Measurements from ENCODE around the gene G2E3.

G2E3 gene

DNA sequence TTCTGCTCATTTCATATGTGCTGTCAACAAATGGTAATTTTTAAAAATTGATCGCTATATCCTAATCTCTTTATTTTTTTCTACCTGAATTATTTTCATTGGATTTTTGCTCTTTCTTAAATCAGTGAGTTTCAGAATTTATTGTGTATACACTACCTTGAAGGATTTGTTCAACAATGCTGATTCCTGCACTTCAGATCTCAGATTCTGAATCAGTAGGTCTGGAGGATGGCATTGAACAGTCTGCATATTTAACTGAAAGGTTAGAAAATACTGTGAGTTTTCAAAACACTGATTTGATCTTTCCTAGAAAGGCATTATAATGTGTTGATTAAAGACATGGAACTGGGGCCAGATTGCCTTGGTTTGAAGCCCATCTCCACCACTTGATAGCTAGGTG is 1.6 kb downstream of the G2E3 start:
- no peak for DNase-seq (ENCODE audit: low read depth)
- TF ChIP-seq, protein P1, sequence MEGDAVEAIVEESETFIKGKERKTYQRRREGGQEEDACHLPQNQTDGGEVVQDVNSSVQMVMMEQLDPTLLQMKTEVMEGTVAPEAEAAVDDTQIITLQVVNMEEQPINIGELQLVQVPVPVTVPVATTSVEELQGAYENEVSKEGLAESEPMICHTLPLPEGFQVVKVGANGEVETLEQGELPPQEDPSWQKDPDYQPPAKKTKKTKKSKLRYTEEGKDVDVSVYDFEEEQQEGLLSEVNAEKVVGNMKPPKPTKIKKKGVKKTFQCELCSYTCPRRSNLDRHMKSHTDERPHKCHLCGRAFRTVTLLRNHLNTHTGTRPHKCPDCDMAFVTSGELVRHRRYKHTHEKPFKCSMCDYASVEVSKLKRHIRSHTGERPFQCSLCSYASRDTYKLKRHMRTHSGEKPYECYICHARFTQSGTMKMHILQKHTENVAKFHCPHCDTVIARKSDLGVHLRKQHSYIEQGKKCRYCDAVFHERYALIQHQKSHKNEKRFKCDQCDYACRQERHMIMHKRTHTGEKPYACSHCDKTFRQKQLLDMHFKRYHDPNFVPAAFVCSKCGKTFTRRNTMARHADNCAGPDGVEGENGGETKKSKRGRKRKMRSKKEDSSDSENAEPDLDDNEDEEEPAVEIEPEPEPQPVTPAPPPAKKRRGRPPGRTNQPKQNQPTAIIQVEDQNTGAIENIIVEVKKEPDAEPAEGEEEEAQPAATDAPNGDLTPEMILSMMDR (IDR thresholded peaks at IDR 0.05; ENCODE audit: low read length, missing control alignments): no peak
- H3K4me3 ChIP-seq (replicated peaks; ENCODE audit: low read depth, low read length): peak overlapping the region; percentile 93

DNA sequence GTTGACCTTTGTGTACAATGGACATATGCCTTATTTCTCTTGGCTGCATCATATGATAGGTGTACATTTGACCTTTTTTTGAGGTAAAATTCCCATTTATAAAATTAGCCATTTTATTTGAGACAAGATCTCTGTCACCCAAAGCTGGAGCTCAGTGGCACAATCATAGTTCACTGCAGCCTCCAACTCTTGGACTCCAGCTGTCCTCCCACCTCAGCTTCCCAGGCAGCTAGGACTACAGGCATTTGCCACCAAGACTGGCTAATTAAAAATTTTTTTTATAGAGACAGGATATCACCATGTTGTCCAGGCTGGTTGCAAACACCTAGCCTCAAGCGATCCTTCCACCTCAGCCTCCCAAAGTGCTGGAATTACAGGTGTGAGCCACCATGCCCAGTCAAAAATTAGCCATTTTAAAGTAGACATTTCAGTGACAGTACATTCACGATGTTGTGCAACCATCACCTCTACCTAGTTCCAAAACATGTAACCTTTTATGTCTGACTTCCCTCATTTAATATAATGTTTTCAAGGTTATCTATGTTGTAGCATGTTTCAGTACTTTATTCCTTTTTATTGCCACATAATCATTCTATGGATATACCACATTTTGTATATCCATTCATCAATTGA is 5.4 kb downstream of the G2E3 start:
- TF ChIP-seq, protein P1 (IDR thresholded peaks at IDR 0.05; ENCODE audit: low read length, missing control alignments): no peak
- no peak overlapping the region for H3K4me3 ChIP-seq (replicated peaks; ENCODE audit: low read depth, low read length)
- DNase-seq (ENCODE audit: low read depth): no peak

DNA sequence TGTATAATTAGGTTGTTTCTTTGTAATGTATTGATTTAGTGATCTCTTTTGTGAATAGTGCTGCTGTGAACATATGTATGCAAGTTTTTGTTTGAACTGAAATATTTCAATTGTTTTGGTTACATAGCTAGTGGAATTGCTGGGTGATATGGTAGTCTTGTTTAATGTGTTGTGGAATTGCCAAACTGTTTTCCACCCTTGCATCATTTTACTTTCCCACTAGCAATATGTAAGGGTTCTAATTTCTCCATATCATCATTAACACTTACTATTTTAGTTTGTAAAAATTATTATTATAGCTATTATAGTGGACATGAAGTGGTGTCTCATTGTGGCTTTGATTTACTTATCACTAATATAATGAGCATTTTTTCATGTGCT is 5.9 kb downstream of the G2E3 start:
- TF ChIP-seq, protein P1 (IDR thresholded peaks at IDR 0.05; ENCODE audit: low read length, missing control alignments): no peak
- DNase-seq (ENCODE audit: low read depth): no peak
- H3K4me3 ChIP-seq (replicated peaks; ENCODE audit: low read depth, low read length): no peak overlapping the region

DNA sequence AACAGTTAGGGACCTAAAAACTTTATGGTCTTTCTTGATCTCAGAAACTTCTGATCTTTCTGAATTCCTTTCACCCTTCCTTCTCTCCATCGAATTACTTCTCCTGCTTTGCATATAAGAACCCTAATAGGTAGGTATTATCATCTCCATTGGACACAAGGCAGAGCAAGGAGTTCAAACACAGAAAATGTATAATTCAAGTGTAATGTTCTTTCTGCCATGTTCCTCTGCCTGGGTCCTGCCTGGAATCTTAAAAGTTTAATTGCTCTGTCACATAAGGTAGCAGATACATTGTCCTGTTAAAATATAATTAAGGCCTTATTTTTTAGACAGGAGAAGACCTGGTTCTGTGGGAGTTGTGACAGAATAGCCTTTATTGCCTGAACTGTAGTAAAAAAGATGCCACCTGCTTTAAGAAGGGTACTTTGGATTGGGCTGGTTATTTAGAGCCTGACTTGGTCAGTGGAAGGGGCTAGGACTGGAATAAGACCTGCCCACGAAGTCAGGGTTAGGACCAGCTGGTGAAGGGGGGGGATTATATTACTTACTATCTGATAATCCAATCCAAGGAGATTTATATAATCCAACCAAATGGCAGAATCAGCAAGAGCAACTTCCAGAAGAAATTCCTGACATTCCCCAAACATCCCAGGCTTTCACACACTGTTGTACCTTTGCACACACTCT is 10.4 kb downstream of the G2E3 start:
- peak; percentile 24 for DNase-seq (ENCODE audit: low read depth)
- TF ChIP-seq, protein P1 (IDR thresholded peaks at IDR 0.05; ENCODE audit: low read length, missing control alignments): no peak
- no peak overlapping the region for H3K4me3 ChIP-seq (replicated peaks; ENCODE audit: low read depth, low read length)

DNA sequence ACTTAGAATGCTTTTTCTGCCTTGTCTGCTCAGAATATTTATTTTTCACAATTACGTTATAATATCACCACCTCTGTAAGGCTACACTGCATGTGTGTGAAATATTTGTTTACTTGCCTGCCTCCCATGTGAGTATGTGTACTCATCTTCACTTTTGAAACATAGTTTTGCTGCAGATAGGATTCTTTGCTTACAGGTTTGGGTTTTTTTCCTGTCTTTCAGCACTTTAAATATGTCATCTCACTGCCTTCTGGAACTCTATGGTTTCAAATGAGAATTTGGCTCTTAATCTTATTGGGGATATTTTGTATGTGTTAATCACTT is 10.9 kb downstream of the G2E3 start:
- no peak for DNase-seq (ENCODE audit: low read depth)

DNA sequence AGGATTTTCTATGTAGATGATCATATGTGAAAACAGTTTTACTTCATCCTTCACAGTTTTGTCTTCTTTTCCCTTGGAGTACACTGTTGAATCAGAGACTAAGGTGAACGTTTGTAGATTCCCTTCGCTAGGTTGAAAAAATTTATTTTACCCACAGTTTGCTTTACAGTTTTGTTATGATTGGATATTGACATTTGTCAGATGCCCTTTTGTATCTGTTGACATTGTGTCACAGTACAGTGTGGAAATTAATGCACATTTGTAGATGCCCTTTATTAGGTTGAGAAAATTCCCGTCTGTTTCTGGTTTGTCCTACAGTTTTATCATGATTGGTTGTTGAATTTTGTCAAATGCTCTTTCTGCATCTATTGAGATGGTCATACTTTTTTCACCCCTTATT is 13.3 kb downstream of the G2E3 start:
- DNase-seq (ENCODE audit: low read depth): no peak
- TF ChIP-seq, protein P1 (IDR thresholded peaks at IDR 0.05; ENCODE audit: low read length, missing control alignments): no peak

More for the DNA sequence above, 10.9 kb downstream of the G2E3 start:
- no peak overlapping the region for H3K4me3 ChIP-seq (replicated peaks; ENCODE audit: low read depth, low read length)
- TF ChIP-seq, protein P1 (IDR thresholded peaks at IDR 0.05; ENCODE audit: low read length, missing control alignments): no peak

DNA sequence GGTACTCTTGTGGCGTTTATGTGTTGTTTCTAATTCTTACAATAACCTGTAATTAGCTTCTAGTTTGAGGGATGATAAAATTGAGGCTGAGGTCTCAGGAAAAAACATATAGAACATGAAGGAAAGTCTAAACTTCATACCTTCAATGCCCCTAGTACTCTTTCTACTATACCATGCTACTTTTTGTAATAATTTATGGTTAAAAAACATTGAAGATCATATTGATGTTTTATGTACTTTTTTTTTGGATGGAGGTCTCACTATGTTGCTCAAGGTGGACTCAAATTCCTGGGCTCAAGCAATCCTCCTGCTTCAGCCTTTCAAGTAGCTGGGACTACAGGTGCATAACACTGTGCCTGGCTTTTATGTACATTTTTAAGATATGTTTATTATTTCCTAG is 13.8 kb downstream of the G2E3 start:
- H3K4me3 ChIP-seq (replicated peaks; ENCODE audit: low read depth, low read length): no peak overlapping the region
- DNase-seq (ENCODE audit: low read depth): no peak
- TF ChIP-seq, protein P1 (IDR thresholded peaks at IDR 0.05; ENCODE audit: low read length, missing control alignments): no peak

More for the DNA sequence above, 13.3 kb downstream of the G2E3 start:
- H3K4me3 ChIP-seq (replicated peaks; ENCODE audit: low read depth, low read length): no peak overlapping the region

Data from fibroblast of pulmonary artery (primary cell).